HEK293 (cell line): ENCODE data around the gene TBC1D13.

Source experiments
- CTCF ChIA-PET: fragments of 350-600 bp; formaldehyde crosslinking; extraction: SDS; loops from one replicate; lab custom pipeline; 2021; ENCODE audit warnings: antibody characterized with exemption; lab: Yijun Ruan, JAX
- POLR2A ChIA-PET: fragments of 300-600 bp; formaldehyde crosslinking; extraction: SDS; loops from one replicate; lab custom pipeline; 2020; ENCODE audit warnings: antibody characterized with exemption, inconsistent platforms; lab: Yijun Ruan, JAX
- H3K27ac ChIP-seq: fragments of 200-500 bp; sonication (Bioruptor generic); 2 replicates; pipeline ENCODE4 v1.5.1; 2014; ENCODE audit warnings: low read depth, low read length, control low read depth, inconsistent platforms; ENCODE audit errors: extremely low read depth
- H3K36me3 ChIP-seq, 2 experiments: fragments of 200-500 bp in 1 of 2; sonication (Bioruptor generic) in 1 of 2; 1 replicate in 1 of 2; 2 replicates in 1 of 2; pipeline ENCODE4 v1.5.1; 2014 to 2017; ENCODE audit warnings: inconsistent platforms in 2 of 2, low read length in 2 of 2; ENCODE audit not compliant: control insufficient read depth in 2 of 2, insufficient read depth in 1 of 2
- H3K4me1 ChIP-seq: fragments of 200-500 bp; sonication (Bioruptor generic); 2 replicates; pipeline ENCODE4 v1.5.1; 2014; ENCODE audit warnings: mild to moderate bottlenecking, low read length, inconsistent platforms; ENCODE audit not compliant: control insufficient read depth, insufficient read depth
- H3K4me3 ChIP-seq: 2 replicates; pipeline ENCODE4 v1.5.1; 2011; ENCODE audit warnings: low read depth, mild to moderate bottlenecking, control low read depth, low read length, moderate library complexity
- H3K9me3 ChIP-seq: fragments of 200-500 bp; sonication (Bioruptor generic); 2 replicates; pipeline ENCODE4 v1.5.1; 2014; ENCODE audit warnings: low read depth, low read length, inconsistent platforms; ENCODE audit not compliant: control insufficient read depth, insufficient read depth
- BCL6B ChIP-seq: fragments of 450-650 bp; formaldehyde crosslinking; IDR thresholded peaks from 2 replicates; pipeline ENCODE4 v1.5.1; 2017; ENCODE audit warnings: missing biosample characterization, missing genetic modification characterization
- EGR2 ChIP-seq: fragments of 450-650 bp; formaldehyde crosslinking; IDR thresholded peaks from 2 replicates; pipeline ENCODE4 v1.5.1; 2016; ENCODE audit warnings: low read depth, missing biosample characterization, missing genetic modification characterization
- GLI4 ChIP-seq: fragments of 450-650 bp; formaldehyde crosslinking; IDR thresholded peaks from 2 replicates; pipeline ENCODE4 v1.5.1; 2016; ENCODE audit warnings: missing biosample characterization, missing genetic modification characterization
- MEIS1 ChIP-seq: sonication (generic); formaldehyde crosslinking; IDR thresholded peaks from 2 replicates; pipeline ENCODE4 v1.8.1; 2022; ENCODE audit warnings: missing genetic modification reagents, mild to moderate bottlenecking, borderline replicate concordance
- PRDM1 ChIP-seq: fragments of 450-650 bp; formaldehyde crosslinking; IDR thresholded peaks from 2 replicates; pipeline ENCODE4; 2016; ENCODE audit warnings: missing biosample characterization, missing genetic modification characterization
- RBAK ChIP-seq: fragments of 450-650 bp; formaldehyde crosslinking; IDR thresholded peaks from 2 replicates; pipeline ENCODE4 v1.5.1; 2016; ENCODE audit warnings: missing biosample characterization, missing genetic modification characterization
- SCRT2 ChIP-seq: fragments of 450-650 bp; formaldehyde crosslinking; IDR thresholded peaks from 2 replicates; pipeline ENCODE4 v1.5.1; 2016; ENCODE audit warnings: missing biosample characterization, missing genetic modification characterization
- SETDB1 ChIP-seq: IDR thresholded peaks from one replicate; pipeline ENCODE4 v1.6.1; 2017; ENCODE audit warnings: mild to moderate bottlenecking, low read length, moderate library complexity, mixed read lengths; ENCODE audit not compliant: insufficient read length
- ZBTB20 ChIP-seq: fragments of 450-650 bp; formaldehyde crosslinking; IDR thresholded peaks from 2 replicates; pipeline ENCODE4 v1.5.1; 2016; ENCODE audit warnings: missing biosample characterization, missing genetic modification characterization
- ZBTB7A ChIP-seq: fragments of 450-650 bp; formaldehyde crosslinking; IDR thresholded peaks from 2 replicates; pipeline ENCODE4 v1.5.1; 2016; ENCODE audit warnings: low read depth, missing biosample characterization, missing genetic modification characterization
- ZFHX2 ChIP-seq: fragments of 450-650 bp; formaldehyde crosslinking; conservative IDR thresholded peaks from 2 replicates; pipeline ENCODE4 v1.5.1; 2016; ENCODE audit warnings: missing biosample characterization, missing genetic modification characterization
- ZNF112 ChIP-seq: fragments of 450-650 bp; formaldehyde crosslinking; IDR thresholded peaks from 2 replicates; pipeline ENCODE4 v1.5.0; 2017; ENCODE audit warnings: missing biosample characterization, missing genetic modification characterization
- ZNF266 ChIP-seq: fragments of 450-650 bp; formaldehyde crosslinking; IDR thresholded peaks from 2 replicates; pipeline ENCODE4 v1.5.1; 2016; ENCODE audit warnings: missing biosample characterization, missing genetic modification characterization, low read depth
- ZNF335 ChIP-seq: fragments of 450-650 bp; formaldehyde crosslinking; conservative IDR thresholded peaks from 2 replicates; pipeline ENCODE4 v1.5.1; 2016; ENCODE audit warnings: missing biosample characterization, missing genetic modification characterization
- ZNF37A ChIP-seq: fragments of 450-650 bp; IDR thresholded peaks from 2 replicates; pipeline ENCODE4 v1.5.1; 2018; ENCODE audit warnings: missing biosample characterization, missing genetic modification characterization
- ZNF398 ChIP-seq: fragments of 450-650 bp; formaldehyde crosslinking; IDR thresholded peaks from 2 replicates; pipeline ENCODE4 v1.5.1; 2017; ENCODE audit warnings: missing biosample characterization, missing genetic modification characterization
- ZNF433 ChIP-seq: fragments of 450-650 bp; formaldehyde crosslinking; IDR thresholded peaks from 2 replicates; pipeline ENCODE4 v1.5.1; 2016; ENCODE audit warnings: missing biosample characterization, missing genetic modification characterization, low read depth
- ZNF449 ChIP-seq: fragments of 450-650 bp; formaldehyde crosslinking; IDR thresholded peaks from 2 replicates; pipeline ENCODE4 v1.5.1; 2017; ENCODE audit warnings: missing biosample characterization, mild to moderate bottlenecking, missing genetic modification characterization, moderate library complexity
- ZNF514 ChIP-seq: fragments of 450-650 bp; formaldehyde crosslinking; IDR thresholded peaks from 2 replicates; pipeline ENCODE4 v1.5.1; 2016; ENCODE audit warnings: missing biosample characterization, missing genetic modification characterization
- ZNF521 ChIP-seq: fragments of 450-650 bp; formaldehyde crosslinking; IDR thresholded peaks from 2 replicates; pipeline ENCODE4 v1.5.1; 2017; ENCODE audit warnings: missing biosample characterization, mild to moderate bottlenecking, missing genetic modification characterization
- ZNF664 ChIP-seq: fragments of 450-650 bp; formaldehyde crosslinking; IDR thresholded peaks from 2 replicates; pipeline ENCODE4 v1.5.1; 2016; ENCODE audit warnings: missing biosample characterization, missing genetic modification characterization
- ZNF777 ChIP-seq: fragments of 450-650 bp; formaldehyde crosslinking; IDR thresholded peaks from 2 replicates; pipeline ENCODE4 v1.5.1; 2017; ENCODE audit warnings: missing biosample characterization, missing genetic modification characterization, borderline replicate concordance
- ZSCAN4 ChIP-seq: fragments of 450-650 bp; formaldehyde crosslinking; IDR thresholded peaks from 2 replicates; pipeline ENCODE4 v1.5.1; 2017; ENCODE audit warnings: missing biosample characterization, missing genetic modification characterization
- ZXDB ChIP-seq: fragments of 450-650 bp; formaldehyde crosslinking; IDR thresholded peaks from 2 replicates; pipeline ENCODE4 v1.5.1; 2016; ENCODE audit warnings: missing biosample characterization, missing genetic modification characterization
- TF ChIP-seq, protein P1 (sequence below): fragments of 450-650 bp; formaldehyde crosslinking; IDR thresholded peaks from 2 replicates; pipeline ENCODE4 v1.5.1; 2016; ENCODE audit warnings: missing biosample characterization, missing genetic modification characterization
- TF ChIP-seq, protein P2 (sequence below): IDR thresholded peaks from 2 replicates; pipeline ENCODE4 v1.6.1; 2011; ENCODE audit warnings: mild to moderate bottlenecking, low read depth, low read length, borderline replicate concordance

The TBC1D13 gene

DNA sequence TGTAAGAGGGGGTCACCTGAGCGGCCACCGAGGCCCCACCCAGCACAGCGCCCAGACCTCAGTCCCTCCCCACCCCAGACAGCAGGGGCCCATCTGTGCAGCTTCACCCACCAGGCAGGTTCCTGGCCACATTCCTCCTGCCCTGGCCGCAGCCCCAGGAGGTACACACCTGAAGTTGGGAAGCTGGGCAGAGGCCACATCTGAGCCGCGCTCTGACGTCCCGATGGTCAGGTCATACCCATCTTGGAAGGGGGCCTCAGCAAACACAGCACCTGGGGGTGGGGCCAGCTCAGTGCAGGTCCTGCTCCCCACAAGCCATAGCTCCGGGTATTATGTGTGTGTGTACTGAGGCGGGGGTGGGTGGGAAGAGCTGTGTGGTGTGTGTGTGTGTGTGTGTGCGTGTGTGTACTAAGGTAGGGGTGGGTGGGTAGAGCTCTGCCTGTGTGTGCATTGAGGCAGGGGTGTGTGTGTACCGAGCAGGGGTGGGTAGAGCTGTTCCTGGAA lies 36.9 kb downstream of the TBC1D13 start:
- CTCF ChIA-PET = interaction anchor here (0.6 to 1.1 kb wide), 2 partner anchors 11 to 104 kb away, joined by 3 to 4 read pairs; no protein-coding TSS in a partner anchor
- TF ChIP-seq EGR2 (tag by site-specific recombination) (peak; percentile 89), ZNF514 (tag by site-specific recombination) (no peak), BCL6B (tag by site-specific recombination) (0 out of 2 replicates have a peak, but pooled peaks have one; percentile 36), ZSCAN4 (tag by site-specific recombination) (peak; percentile 94), ZBTB7A (tag by site-specific recombination) (no peak), ZFHX2 (tag by site-specific recombination) (peak; percentile 85)
- Histone ChIP-seq H3K36me3 (peaks cover 8 to 84% of the 10 kb centered on the region in 2 experiments; a peak in 2 of 3 replicates), H3K27ac (no peak overlapping the region), H3K9me3 (no peaks in the 10 kb centered on the region), H3K4me1 (no peaks in the 10 kb centered on the region), H3K4me3 (no peak overlapping the region)
- POLR2A ChIA-PET = interaction anchor here (0.6 kb wide), 1 partner anchor 12 kb away, joined by 4 read pairs; no protein-coding TSS in a partner anchor

- ChIA-PET POLR2A (no interaction called here), CTCF (interaction anchor here (0.6 kb wide), 2 partner anchors 56 to 463 kb away, joined by 3 read pairs; no protein-coding TSS in a partner anchor)
- Histone ChIP-seq H3K36me3 (peaks cover 8 to 83% of the 10 kb centered on the region in 2 experiments; a peak in 2 of 3 replicates), H3K4me1 (no peaks in the 10 kb centered on the region), H3K9me3 (no peaks in the 10 kb centered on the region), H3K27ac (no peak overlapping the region), H3K4me3 (no peak overlapping the region)
- TF ChIP-seq MEIS1 (CRISPR knock-in tag) (no peak), RBAK (tag by site-specific recombination) (no peak), ZNF433 (tag by site-specific recombination) (no peak), ZNF112 (tag by site-specific recombination) (no peak), ZNF398 (tag by site-specific recombination) (no peak), ZNF37A (tag by site-specific recombination) (no peak), GLI4 (no peak), PRDM1 (no peak), SCRT2 (tag by site-specific recombination) (no peak), ZBTB20 (no peak), ZNF266 (tag by site-specific recombination) (no peak), ZNF664 (tag by site-specific recombination) (no peak), ZNF777 (tag by site-specific recombination) (no peak), ZNF335 (tag by site-specific recombination) (no peak), ZNF449 (no peak), ZNF521 (tag by site-specific recombination) (no peak), SETDB1 (no peak), ZXDB (tag by site-specific recombination) (no peak)
- TF ChIP-seq, protein P1, sequence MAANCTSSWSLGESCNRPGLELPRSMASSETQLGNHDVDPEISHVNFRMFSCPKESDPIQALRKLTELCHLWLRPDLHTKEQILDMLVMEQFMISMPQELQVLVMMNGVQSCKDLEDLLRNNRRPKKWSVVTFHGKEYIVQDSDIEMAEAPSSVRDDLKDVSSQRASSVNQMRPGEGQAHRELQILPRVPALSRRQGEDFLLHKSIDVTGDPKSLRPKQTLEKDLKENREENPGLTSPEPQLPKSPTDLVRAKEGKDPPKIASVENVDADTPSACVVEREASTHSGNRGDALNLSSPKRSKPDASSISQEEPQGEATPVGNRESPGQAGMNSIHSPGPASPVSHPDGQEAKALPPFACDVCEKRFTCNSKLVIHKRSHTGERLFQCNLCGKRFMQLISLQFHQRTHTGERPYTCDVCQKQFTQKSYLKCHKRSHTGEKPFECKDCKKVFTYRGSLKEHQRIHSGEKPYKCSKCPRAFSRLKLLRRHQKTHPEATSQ (tag by site-specific recombination) = no peak
- TF ChIP-seq, protein P2, sequence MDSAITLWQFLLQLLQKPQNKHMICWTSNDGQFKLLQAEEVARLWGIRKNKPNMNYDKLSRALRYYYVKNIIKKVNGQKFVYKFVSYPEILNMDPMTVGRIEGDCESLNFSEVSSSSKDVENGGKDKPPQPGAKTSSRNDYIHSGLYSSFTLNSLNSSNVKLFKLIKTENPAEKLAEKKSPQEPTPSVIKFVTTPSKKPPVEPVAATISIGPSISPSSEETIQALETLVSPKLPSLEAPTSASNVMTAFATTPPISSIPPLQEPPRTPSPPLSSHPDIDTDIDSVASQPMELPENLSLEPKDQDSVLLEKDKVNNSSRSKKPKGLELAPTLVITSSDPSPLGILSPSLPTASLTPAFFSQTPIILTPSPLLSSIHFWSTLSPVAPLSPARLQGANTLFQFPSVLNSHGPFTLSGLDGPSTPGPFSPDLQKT = no peak
Measured at GRCh38 chr9:128824911-128825310, 37.9 kb downstream of the TBC1D13 start.
